AG04449 (cell line): ENCODE measurements around the gene PFKP.

ENCODE experiments used
- CTCF ChIA-PET: fragments of 350-600 bp; formaldehyde crosslinking; extraction: SDS; loops from one replicate; lab custom pipeline; 2021; ENCODE audit warnings: antibody characterized with exemption; lab: Yijun Ruan, JAX
- POLR2A ChIA-PET: fragments of 400-600, 350-600 bp; formaldehyde crosslinking; extraction: SDS; loops from one replicate; lab custom pipeline; 2020; ENCODE audit warnings: antibody characterized with exemption, inconsistent platforms; lab: Yijun Ruan, JAX
- DNase-seq: peaks from one replicate; pipeline ENCODE4 v3.0.0-alpha.2; 2010; ENCODE audit warnings: low read depth, low spot score
- H3K4me3 ChIP-seq: 2 replicates; pipeline ENCODE4 v1.5.1; 2011; ENCODE audit warnings: low read depth, mild to moderate bottlenecking, control low read depth, low read length
- TF ChIP-seq, protein P1 (sequence below): IDR thresholded peaks from one replicate; pipeline ENCODE4 v1.5.1; 2011; ENCODE audit warnings: mild to moderate bottlenecking, moderate library complexity, low read length, control low read depth, inconsistent platforms; ENCODE audit not compliant: insufficient read depth; ENCODE audit errors: missing control alignments

The PFKP gene

DNA sequence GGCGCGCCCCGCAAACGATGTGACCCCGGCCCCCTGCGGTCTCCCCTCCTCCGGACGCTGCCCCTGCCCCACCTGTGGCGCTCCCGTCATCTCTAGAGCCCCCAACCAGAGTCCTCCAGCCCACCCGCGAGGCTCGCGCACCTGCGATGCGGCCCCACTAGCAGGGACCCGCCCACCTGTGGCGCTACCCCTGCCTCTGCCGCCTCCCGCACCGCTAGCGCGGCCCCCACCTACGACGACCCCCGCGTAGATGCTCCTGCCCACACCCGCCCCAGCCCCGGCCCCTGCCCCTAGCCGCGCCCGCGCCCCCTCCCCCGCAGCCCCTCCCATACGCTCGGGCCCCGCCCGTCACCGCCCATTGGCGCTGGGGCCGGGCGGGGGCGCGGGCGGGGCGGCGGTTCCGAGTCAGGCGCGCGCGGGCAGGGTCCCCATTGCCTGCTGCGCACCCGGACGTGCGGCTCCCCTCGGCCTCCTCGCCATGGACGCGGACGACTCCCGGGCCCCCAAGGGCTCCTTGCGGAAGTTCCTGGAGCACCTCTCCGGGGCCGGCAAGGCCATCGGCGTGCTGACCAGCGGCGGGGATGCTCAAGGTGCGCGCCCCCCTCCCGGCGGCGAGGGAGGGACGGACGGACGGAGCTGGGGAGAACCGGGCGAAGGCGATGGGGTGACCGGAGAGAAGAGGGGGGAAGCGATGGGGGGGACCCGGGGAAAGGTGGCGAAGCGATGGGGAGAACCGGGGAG is at the start of gene PFKP:
Gene PFKP, plus strand, starts transcription at position 431 of the 741 bp plus-strand sequence. Its CDS starts 48 bp downstream, at position 479.
- TF ChIP-seq, protein P1, sequence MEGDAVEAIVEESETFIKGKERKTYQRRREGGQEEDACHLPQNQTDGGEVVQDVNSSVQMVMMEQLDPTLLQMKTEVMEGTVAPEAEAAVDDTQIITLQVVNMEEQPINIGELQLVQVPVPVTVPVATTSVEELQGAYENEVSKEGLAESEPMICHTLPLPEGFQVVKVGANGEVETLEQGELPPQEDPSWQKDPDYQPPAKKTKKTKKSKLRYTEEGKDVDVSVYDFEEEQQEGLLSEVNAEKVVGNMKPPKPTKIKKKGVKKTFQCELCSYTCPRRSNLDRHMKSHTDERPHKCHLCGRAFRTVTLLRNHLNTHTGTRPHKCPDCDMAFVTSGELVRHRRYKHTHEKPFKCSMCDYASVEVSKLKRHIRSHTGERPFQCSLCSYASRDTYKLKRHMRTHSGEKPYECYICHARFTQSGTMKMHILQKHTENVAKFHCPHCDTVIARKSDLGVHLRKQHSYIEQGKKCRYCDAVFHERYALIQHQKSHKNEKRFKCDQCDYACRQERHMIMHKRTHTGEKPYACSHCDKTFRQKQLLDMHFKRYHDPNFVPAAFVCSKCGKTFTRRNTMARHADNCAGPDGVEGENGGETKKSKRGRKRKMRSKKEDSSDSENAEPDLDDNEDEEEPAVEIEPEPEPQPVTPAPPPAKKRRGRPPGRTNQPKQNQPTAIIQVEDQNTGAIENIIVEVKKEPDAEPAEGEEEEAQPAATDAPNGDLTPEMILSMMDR, result no peak
- ChIA-PET POLR2A (interaction anchor here (1.3 to 1.6 kb wide), 2 partner anchors 24 to 28 kb away, joined by 6 to 7 read pairs; no protein-coding TSS in a partner anchor), CTCF (interaction anchor here (1.0 to 1.2 kb wide), 2 partner anchors 10 to 27 kb away, joined by 3 to 5 read pairs; no protein-coding TSS in a partner anchor)
- no peak for DNase-seq
- peak within 1 kb of the TSS; percentile 77 for H3K4me3 ChIP-seq

DNA sequence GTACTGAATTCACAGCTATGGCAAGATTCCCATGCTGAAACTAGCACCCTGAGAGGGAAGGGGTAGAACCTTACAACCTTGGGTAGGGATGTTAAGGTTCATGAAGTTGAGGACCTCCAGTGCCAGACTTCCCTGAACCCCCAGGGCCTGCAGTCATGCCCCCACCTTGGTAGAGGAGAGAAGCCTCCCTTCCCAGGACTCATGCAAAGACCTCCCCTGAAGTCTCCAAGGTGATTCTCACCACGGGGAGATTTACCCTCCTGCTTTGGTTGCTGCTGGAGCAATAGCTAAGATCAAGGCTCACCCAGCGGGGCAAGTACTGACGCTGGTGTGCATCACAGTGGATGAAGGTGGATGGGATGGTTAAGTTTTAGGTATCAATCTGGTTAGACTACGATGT is 49.1 kb upstream of the PFKP start:
- DNase-seq, result no peak
- TF ChIP-seq, protein P1, result no peak
- POLR2A ChIA-PET, result no interaction called here
- CTCF ChIA-PET, result interaction anchor here (1.3 kb wide), 1 partner anchor 41 kb away, joined by 3 read pairs; no protein-coding TSS in a partner anchor
- no peak overlapping the region for H3K4me3 ChIP-seq

DNA sequence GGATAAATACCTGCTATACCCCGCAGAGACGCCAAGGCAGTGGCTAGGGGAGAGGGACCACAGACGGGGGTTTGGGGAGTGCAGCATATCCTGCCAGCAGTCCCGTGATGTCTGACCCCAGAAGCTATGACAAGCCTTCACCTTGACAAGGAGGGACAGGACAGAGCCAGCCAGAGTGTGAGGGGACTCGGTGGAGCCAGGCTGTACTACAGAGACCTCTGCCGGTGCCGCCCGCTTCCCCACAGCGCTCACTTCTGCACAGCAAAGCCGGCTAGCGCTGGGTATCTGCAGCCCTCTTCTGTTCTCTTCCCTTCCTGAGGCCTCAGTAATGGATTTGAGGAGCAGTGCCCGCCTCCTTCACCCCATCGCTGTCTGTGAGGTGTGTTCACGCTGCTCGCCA is 47.0 kb upstream of the PFKP start:
- TF ChIP-seq, protein P1, result no peak
- no peak overlapping the region for H3K4me3 ChIP-seq
- ChIA-PET POLR2A (no interaction called here), CTCF (interaction anchor here (1.5 kb wide), 1 partner anchor 8 kb away, joined by 3 read pairs; no protein-coding TSS in a partner anchor)
- DNase-seq, result no peak

DNA sequence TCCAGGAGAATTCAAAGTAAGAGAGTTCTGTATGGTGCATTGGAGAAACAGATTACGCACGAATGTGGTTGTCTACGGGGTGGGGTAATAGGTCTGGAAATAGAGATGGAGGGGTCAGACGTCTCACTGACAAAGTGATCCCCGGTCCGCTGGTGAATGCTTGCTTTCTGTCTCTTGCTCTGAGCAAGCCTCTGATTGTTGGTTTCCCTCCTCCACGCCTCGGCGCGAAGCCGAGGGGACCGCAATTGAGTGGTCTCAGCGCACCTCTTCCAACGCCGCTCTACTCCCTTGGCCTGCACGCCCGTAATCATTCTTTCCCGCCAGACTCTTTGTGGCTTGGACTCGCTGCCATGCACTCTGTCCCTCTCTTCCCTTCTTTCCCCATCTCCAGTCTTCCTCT is 46.5 kb upstream of the PFKP start:
- TF ChIP-seq, protein P1, result no peak
- CTCF ChIA-PET, result interaction anchor here (1.5 to 1.9 kb wide), 2 partner anchors 9 to 23 kb away, joined by 3 to 10 read pairs; no protein-coding TSS in a partner anchor
- no peak overlapping the region for H3K4me3 ChIP-seq
- POLR2A ChIA-PET, result no interaction called here
- no peak for DNase-seq

DNA sequence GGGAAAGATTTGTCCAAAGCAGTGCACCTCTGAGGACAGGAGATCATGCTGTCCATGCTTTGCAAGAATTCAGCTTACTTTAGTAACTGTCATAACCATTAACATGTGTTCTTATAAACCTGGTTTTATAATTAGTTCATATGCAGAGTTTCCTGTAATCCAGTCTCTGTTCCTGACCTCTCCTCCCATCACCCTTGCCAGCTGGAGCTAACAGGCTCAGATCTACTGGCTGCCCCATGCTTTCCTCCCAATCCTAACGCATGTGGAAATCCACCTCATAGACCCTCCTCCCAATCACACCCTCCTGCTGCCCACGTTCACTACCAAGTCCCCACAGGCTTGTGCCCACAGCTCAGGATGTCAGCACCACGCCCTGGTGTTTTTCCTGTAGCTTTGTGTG is 45.3 kb upstream of the PFKP start:
- POLR2A ChIA-PET, result no interaction called here
- no peak overlapping the region for H3K4me3 ChIP-seq
- CTCF ChIA-PET, result interaction anchor here (1.2 to 1.9 kb wide), 4 partner anchors 10 to 96 kb away, joined by 3 to 10 read pairs (median 4); no protein-coding TSS in a partner anchor
- no peak for DNase-seq
- TF ChIP-seq, protein P1, result no peak

DNA sequence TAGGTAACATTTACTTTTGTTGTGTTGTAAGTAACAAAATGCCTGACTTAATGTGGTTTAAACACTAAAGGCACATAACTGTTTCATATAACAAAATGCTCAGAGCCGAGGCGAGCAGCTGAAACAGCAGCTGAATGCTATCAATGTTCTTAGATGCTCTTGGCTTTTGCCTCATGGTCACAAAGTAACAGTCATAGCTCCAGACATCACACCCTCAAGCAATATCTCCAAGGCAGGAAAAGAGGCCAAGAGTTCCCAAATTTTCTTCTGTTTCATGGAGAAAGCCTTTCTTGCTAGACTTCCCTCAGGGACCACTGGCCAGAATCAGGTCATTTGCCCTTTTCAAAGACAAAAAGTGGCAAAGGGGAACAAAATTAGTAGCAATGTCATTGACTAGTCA is 43.5 kb upstream of the PFKP start:
- TF ChIP-seq, protein P1, result no peak
- ChIA-PET POLR2A (no interaction called here), CTCF (interaction anchor here (1.7 kb wide), 1 partner anchor 19 kb away, joined by 7 read pairs; no protein-coding TSS in a partner anchor)
- DNase-seq, result no peak
- H3K4me3 ChIP-seq, result no peak overlapping the region
